ENCODE data around the gene TNFRSF18. TPM values are rescaled to one million over a fixed set of nuclear protein-coding genes. Genes with fewer than 3 reads are reported as not detected.

Gene TNFRSF18
- polyA plus RNA-seq, 1 donor (not counting 4 experiments of a cell fraction or from before 2014, with no cell fraction given): 0.21 TPM

GRCh38 chr1:1197551-1198422, 8.6 kb downstream of the TNFRSF18 start:
- no peak for FAIRE-seq

GRCh38 chr1:1197188-1197500, 9.2 kb downstream of the TNFRSF18 start:
- no peaks in the 10 kb centered on the region for H3K4me1 ChIP-seq (ENCODE audit: control insufficient read depth, extremely low read depth, insufficient read depth, low read length)
- no peak overlapping the region for H2AFZ ChIP-seq (ENCODE audit: control insufficient read depth, low read length)
- H3K27ac ChIP-seq (ENCODE audit: control insufficient read depth, insufficient read depth, low read length): no peak overlapping the region
- H3K4me3 ChIP-seq (ENCODE audit: control insufficient read depth in 2 of 3, extremely low read depth in 1 of 3, insufficient read depth in 2 of 3, low read depth in 1 of 3, low read length in 3 of 3): no peak overlapping the region
- DNase-seq (ENCODE audit: low read depth, low spot score): no peak
- dilution Hi-C loops (cut with MboI; ENCODE audit: extremely low pct_ligation_motif_present, low sequenced_read_pairs): no loop called here
- no peaks in the 10 kb centered on the region for H3K9me1 ChIP-seq (ENCODE audit: control insufficient read depth, extremely low read depth, insufficient read depth, low read length)
- H3K79me2 ChIP-seq (ENCODE audit: control insufficient read depth, insufficient read depth, low read length): no peaks in the 10 kb centered on the region
- H3K4me2 ChIP-seq (ENCODE audit: control insufficient read depth, extremely low read depth, insufficient read depth, low read depth, low read length): no peak overlapping the region
- H3K36me3 ChIP-seq (ENCODE audit: control insufficient read depth in 2 of 2, extremely low read depth in 1 of 2, insufficient read depth in 2 of 2, low read length in 2 of 2): no peaks in the 10 kb centered on the region
- TF ChIP-seq EZH2 (IDR thresholded peaks at IDR 0.05; ENCODE audit: low read length) (no peak), CTCF (optimal IDR thresholded peaks at IDR 0.05 in 1 of 3, IDR thresholded peaks at IDR 0.05 in 1 of 3, conservative IDR thresholded peaks at IDR 0.05 in 1 of 3; ENCODE audit: extremely low read depth in 1 of 3, insufficient read depth in 2 of 3, low read length in 3 of 3) (no peak)
- peaks cover 2% of the 10 kb centered on the region for H3K9me3 ChIP-seq (ENCODE audit: control insufficient read depth, low read depth, low read length)
- no peaks in the 10 kb centered on the region for H4K20me1 ChIP-seq (ENCODE audit: control insufficient read depth, extremely low read depth, insufficient read depth, low read length)
- H3K9ac ChIP-seq (ENCODE audit: control insufficient read depth, extremely low read depth, insufficient read depth, low read length): no peak overlapping the region
- H3K27me3 ChIP-seq (ENCODE audit: control insufficient read depth, extremely low read depth, insufficient read depth, low read length): peaks cover 4% of the 10 kb centered on the region
- FAIRE-seq: no peak

More at GRCh38 chr1:1197551-1198422, 8.6 kb downstream of the TNFRSF18 start:
- Histone ChIP-seq H2AFZ (ENCODE audit: control insufficient read depth, low read length) (no peak overlapping the region), H3K27ac (ENCODE audit: control insufficient read depth, insufficient read depth, low read length) (no peak overlapping the region), H3K4me1 (ENCODE audit: control insufficient read depth, extremely low read depth, insufficient read depth, low read length) (peaks cover 2% of the 10 kb centered on the region), H3K27me3 (ENCODE audit: control insufficient read depth, extremely low read depth, insufficient read depth, low read length) (peaks cover 4% of the 10 kb centered on the region), H3K4me3 (ENCODE audit: control insufficient read depth in 2 of 3, extremely low read depth in 1 of 3, insufficient read depth in 2 of 3, low read depth in 1 of 3, low read length in 3 of 3) (no peak overlapping the region), H3K9me1 (ENCODE audit: control insufficient read depth, extremely low read depth, insufficient read depth, low read length) (no peaks in the 10 kb centered on the region), H3K36me3 (ENCODE audit: control insufficient read depth in 2 of 2, extremely low read depth in 1 of 2, insufficient read depth in 2 of 2, low read length in 2 of 2) (no peaks in the 10 kb centered on the region), H4K20me1 (ENCODE audit: control insufficient read depth, extremely low read depth, insufficient read depth, low read length) (no peaks in the 10 kb centered on the region), H3K4me2 (ENCODE audit: control insufficient read depth, extremely low read depth, insufficient read depth, low read depth, low read length) (no peak overlapping the region), H3K9ac (ENCODE audit: control insufficient read depth, extremely low read depth, insufficient read depth, low read length) (no peak overlapping the region), H3K79me2 (ENCODE audit: control insufficient read depth, insufficient read depth, low read length) (no peaks in the 10 kb centered on the region), H3K9me3 (ENCODE audit: control insufficient read depth, low read depth, low read length) (no peaks in the 10 kb centered on the region)
- dilution Hi-C loops (cut with MboI; ENCODE audit: extremely low pct_ligation_motif_present, low sequenced_read_pairs): no loop called here
- TF ChIP-seq CTCF (optimal IDR thresholded peaks at IDR 0.05 in 1 of 3, IDR thresholded peaks at IDR 0.05 in 1 of 3, conservative IDR thresholded peaks at IDR 0.05 in 1 of 3; ENCODE audit: extremely low read depth in 1 of 3, insufficient read depth in 2 of 3, low read length in 3 of 3) (no peak), EZH2 (IDR thresholded peaks at IDR 0.05; ENCODE audit: low read length) (no peak)
- no peak for DNase-seq (ENCODE audit: low read depth, low spot score)

Measured in keratinocyte (primary cell).